Fibroblast of lung (primary cell): ENCODE data around the gene AGAP2.

Experiments
- CTCF ChIP-seq, 2 donors: IDR thresholded peaks in 1 of 2; conservative IDR thresholded peaks in 1 of 2; 1 replicate in 1 of 2; 2 replicates in 1 of 2; pipeline ENCODE4 v1.5.1; 2011 to 2012; ENCODE audit warnings: low read length in 2 of 2, control low read depth in 1 of 2, inconsistent platforms in 1 of 2, low read depth in 1 of 2, mild to moderate bottlenecking in 1 of 2
- EZH2 ChIP-seq: IDR thresholded peaks from 2 replicates; pipeline ENCODE4 v1.5.1; 2012; ENCODE audit warnings: low read length, control low read depth, mild to moderate bottlenecking; ENCODE audit errors: missing control alignments

- TF ChIP-seq CTCF (conservative IDR thresholded peaks at IDR 0.05 in 1 of 2, IDR thresholded peaks at IDR 0.05 in 1 of 2; ENCODE audit: low read depth in 1 of 2, low read length in 2 of 2) (no peak), EZH2 (no peak)
Measured at GRCh38 chr12:57744194-57744776, 5.7 kb upstream of the AGAP2 start.
